Jurkat, Clone E6-1 (cell line): ENCODE results near the gene MOV10L1.
A peak's percentile ranks its signal among the peaks of the same experiment; 100 is the strongest.

Experiments
- DNase-seq: peaks from one replicate; pipeline ENCODE4 v3.0.0-alpha.2; 2011; ENCODE audit warnings: low read depth, low spot score
- H3K4me3 ChIP-seq: 2 replicates; pipeline ENCODE4 v1.5.1; 2011; ENCODE audit warnings: mild to moderate bottlenecking, low read length, control low read depth, moderate library complexity

Gene MOV10L1

DNA sequence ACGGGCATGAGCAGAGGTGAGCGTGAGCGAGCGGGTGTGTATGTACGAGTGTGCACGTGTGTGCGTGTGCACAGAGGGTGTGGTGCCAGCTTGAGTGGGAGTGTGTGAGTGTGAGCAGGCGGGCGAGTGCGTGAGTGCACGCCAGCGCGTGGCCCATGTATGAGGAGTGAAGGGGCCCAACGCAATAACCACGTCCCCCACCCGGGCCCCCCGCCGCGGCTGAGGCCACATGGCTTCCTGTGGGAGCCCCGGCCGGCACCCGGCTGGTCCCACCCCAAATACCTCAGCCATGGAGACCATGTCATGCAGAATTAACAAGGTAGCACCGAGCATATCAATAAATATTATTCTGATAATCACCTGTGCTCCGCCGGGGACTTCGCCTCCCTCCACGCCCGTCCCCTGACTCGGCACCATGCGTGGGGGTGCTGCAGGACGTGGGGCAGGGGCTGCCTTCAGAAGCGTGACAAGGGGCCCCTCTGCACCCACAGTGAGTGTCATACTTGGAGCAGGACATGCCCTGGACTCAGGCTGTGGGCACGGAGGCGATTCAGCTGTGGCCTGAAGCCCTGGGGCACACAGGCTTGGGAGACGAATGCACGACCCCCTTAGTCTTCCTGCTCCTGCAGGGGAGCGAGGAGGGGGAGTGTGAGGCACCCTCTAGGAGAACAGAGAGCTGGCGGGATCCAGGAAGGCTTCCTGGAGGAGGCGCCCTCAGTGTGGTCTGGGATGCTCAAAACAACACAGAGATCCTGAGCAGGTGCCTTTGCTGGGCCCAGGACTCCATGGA lies 90.3 kb downstream of the MOV10L1 start:
- no peak for DNase-seq
- no peak overlapping the region for H3K4me3 ChIP-seq

DNA sequence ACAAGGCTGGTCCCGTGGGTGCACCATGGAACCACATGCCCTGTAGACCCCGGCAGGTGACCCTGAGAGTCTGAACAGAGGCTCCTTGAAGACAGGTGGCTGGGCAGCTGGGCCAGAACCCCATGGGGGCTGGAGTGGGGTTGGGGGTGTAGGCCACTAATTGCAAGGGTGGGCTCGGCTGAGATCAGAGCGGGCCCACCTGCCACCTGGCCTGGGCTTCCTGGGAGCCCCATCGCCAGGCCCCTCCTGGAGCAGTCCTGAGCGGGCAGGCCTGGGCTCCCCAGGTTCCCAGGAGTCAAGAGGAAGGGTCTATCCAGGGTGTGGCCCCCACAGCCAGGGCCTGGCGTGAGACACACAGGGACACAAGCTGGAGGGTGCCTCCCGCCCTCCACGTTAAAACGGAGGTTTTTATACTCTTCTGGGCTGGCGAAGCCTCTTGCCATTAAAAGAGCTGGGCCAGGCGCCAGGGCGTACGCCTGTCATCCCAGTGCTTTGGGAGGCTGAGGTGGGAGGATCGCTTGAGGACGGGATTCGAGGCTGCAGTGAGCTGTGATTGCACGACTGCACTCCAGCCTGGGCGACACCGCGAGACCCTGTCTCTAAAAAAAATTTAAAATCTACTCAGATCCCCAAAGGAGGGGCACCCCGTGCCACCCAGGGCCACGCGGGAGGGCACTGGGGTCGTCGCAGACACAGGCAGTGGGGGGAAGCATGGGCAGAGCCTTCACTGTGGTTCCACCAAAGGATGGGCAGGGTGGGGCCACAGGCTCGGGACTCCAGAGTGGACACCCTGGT lies 91.1 kb downstream of the MOV10L1 start:
- DNase-seq = no peak
- no peak overlapping the region for H3K4me3 ChIP-seq

DNA sequence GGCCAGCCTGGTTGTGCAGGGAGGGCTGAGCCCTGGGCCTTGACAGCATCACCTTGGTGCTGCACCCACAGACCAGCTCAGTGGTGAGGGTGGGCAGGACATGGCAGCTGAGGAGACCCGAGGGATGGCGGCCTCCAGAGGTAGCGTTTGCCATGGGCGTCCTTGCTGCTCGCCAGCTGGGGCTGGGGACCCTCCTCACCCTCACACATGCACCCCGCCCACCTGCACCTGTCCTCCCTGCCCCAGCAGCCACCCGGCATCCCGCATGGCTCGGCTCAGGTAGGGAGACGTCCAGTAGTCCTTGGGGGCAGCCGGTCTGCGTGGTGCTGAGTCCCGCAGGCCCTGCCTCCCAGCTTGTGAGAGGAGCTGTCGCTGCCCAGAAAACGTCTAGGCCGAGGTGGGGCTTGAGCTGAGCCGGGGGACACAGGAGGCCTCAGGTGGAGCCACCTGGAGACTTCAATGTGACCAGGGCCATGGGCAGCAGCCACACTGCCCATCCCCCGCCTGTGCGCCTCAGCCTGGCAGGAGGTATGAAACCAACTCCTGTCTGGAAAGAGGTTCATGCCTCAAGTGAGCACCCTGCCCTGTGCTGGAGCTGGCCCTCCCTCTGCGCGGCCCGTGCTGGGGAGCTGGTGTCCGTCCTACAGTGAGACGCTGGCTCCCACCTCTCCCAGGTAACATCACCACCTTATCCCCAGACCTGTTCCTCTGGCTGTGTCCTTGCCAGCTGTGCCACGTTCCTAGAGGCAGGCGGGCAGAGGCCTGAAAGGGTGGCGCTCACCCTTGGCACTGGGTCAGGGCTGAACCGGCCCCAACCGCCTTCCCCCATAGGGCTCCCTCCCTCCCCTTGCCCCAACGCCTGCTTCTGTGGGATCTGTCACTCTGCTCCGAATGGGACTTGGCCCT lies 92.6 kb downstream of the MOV10L1 start:
- DNase-seq = no peak
- no peak overlapping the region for H3K4me3 ChIP-seq

DNA sequence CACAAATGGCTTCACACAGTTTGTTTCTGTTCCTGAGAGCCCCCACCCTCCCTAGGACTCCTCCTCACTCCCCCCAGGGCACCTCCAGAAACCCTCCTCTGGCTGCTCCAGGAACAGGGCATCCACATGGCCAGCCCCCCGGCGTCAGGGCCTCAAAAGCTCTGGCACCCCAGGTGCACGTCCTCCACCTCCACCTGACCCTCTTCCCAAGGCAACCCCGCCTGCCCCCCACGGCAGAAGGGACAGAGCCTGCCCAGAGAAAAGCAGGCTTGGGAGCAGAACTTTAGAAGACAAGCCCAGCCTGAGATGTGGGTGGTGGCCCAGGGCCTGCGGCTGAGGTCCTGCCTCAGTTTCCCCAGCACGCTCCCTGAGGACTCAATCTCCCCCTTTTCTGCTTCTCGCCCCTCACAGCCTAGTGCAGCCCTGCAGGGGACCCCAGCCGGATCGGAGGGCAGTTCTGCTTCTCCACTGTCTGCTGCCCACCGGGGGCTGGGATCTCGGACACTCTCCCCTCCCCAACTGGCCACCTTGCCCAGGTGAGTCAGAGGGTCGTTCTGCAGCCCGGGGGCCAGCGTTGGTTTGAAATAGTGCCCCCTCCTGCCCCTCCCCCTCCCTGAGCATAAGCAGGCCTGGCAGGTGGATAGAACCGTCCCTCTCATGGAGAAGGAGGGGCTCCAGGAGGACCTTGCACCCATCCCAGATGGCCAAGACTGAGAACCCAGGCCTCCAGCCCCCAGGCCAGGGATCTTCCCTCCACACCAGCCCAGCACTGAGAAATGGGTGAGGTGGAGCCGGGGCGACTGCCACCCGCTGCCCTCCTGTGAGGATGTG lies 93.5 kb downstream of the MOV10L1 start:
- DNase-seq = no peak
- no peak overlapping the region for H3K4me3 ChIP-seq

DNA sequence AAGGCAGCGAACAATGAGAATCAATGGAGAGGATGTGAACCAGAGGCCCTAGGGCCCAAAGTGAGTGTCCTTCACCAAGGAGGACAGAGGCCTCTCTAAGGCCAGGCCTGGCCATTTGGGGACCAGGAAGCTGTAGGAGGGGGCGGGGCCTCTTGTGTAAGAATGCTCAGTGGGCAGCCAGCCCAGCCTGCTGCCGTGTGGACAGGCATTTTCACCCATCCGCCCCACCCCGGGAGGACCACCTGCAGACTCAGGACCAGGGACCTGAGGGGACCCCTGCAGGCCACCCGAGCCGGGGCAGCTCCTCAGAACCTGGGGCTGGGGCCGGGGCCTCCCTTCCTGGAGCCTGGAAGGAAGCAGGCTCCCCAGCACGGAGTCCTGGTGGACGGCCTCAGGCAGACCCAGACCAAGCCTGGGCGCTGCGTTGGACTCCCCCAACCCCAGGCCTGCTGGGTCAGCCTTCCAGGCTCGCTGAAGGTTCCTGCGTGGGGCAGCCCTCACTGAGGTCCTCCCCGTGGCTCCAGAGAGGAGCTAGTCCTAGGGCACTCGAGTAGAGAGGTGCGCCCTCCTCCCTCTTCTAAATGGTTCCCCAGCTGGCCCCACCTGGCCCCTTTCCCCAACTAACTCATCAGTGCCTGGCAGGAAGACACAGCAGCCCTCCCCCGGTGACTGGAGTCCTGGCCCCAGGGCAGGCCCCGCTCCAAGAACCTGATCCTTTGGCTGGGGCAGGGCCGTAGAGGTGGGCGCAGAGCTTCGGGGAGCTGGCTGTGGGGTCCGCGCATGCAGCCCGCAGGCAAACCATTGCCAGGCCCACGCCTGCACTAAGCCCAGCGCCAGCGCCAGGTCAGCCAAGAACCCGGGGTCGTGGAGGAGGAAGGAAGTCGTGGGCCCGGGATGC lies 94.4 kb downstream of the MOV10L1 start:
- H3K4me3 ChIP-seq = no peak overlapping the region
- no peak for DNase-seq

DNA sequence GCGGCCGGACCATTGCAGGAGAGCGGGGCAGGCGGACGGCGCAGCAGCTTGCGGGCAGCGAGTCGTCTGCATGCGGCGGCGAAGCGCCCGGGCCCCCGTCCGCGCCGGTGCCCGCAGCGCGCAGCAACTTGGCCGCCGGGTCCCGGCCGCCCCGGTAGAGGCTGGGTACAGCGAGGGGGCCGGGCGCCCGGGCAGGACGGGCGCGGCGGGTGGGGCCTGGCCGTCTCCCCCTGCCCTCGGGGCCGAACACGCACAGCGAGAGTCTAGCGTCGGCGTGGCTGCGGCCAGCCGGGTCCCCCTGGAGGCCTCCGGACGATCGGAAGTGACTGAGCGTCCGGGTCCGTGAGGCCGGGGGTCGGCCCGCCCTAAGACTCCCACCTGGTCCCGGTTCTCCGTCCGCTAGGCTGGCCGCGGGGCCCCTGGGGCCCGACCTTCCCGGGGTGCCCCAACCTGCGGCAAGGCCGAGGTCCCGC lies 95.1 kb downstream of the MOV10L1 start:
- DNase-seq = no peak

DNA sequence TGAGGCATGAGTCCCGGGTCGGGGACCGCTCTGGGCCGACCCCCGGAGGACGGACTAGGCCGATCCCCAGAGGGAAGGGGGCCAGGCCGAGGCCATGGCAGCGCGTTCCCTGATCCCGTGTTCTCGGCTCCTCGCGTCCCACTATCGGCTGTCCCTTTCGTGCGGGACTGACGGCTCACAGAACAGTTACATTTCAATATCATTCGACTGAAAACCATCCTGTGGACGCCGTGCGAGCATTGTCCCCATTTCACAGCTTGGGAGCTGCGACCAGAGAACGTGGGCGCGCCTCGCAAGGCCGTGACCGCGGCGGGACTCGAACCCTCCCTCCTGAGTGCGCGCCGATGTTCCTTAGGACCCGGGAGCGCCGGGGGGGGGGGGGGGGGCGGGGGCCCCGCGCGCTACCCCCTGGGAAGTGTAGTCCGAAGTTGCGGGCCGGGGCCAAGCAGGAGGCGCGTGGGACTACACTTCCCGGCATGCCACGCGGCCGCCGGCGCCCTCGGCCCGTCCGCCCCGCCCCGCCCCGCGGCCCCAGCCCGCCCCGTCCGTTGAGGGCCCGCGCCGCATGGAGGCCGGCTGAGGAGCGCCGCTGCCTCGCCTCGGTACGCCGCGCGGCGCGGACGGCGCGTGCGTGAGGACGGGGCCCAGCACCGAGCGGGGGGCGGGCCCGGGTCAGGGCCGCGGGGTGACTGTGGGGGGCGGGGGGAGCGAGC lies 95.7 kb downstream of the MOV10L1 start, which contains the start of gene TRABD:
Gene TRABD, plus strand, starts transcription at position 539 of the 713 bp plus-strand sequence. CDS start 7,148 bp downstream, outside the sequence.
- peak; percentile 76 for DNase-seq
- H3K4me3 ChIP-seq = peak within 1 kb of the TSS; percentile 75

More for the DNA sequence above, 95.1 kb downstream of the MOV10L1 start:
- no peak overlapping the region; the same call in 1 of the 2 replicates for H3K4me3 ChIP-seq

DNA sequence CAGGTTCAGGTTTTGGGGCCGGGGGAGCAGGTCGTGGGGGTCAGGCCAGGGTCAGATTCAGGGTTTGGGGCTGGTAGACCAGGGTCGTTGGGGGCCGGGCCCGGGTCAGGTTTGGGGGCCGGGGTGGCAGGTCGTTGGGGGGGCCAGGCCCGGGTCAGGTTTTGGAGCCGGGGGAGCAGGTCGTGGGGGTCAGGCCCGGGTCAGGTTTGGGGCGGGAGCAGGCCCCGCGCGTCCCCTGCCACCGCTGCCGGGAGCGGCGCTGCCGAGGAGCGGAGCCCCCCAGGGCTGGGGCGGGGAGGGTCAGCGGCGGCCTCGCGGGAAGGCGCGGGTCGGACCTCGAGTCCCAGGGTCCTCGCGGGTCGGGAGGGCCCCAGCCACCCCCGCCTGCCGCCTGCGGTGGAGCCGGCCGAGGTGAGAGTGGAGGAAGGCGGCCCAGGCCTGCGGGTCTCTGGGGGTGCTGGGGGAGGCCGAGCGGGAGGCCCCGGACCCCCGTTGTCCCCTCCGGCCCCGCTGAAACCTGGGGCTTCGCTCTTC lies 96.4 kb downstream of the MOV10L1 start:
- H3K4me3 ChIP-seq = peak overlapping the region; percentile 75

DNA sequence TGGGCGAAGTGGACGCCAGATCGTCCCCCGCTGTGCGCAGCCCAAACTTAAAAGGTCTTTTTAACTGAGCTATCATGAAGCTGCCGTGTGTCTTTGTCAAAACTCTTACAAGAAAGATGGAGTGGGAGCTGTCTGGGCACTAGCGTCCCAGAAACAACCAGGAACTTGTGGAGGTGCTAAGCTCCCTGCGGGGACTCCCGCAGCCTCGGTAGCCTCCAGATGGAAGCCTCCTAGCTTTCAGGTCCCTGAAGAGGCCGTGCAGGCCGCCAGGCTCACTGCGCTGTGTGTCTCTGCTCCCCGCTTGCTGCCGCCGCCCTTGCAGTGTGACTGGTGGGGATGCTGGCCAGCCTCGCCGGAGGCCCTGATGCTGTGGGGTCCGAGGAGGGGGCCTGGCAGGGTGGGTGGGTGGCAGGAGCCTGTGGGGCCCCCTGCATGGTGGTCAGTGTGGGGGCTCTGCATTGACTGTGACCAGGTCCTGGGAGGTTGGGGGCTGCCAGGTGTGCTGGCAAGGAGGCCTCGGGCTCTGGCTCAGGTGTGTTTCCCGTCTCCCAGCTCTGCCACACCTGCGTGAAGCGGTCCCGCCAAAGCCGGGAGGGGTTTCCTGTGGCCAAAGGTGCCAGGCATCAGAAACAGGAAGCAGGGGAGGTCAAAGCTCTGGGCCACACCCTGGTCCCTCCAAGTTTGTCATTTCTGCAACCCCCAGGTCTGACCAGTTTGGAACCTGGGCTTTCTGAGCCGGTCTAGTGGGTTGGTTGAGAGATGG lies 97.1 kb downstream of the MOV10L1 start:
- DNase-seq = no peak
- H3K4me3 ChIP-seq = peak overlapping the region; percentile 75

More for the DNA sequence above, 96.4 kb downstream of the MOV10L1 start:
- DNase-seq = no peak

DNA sequence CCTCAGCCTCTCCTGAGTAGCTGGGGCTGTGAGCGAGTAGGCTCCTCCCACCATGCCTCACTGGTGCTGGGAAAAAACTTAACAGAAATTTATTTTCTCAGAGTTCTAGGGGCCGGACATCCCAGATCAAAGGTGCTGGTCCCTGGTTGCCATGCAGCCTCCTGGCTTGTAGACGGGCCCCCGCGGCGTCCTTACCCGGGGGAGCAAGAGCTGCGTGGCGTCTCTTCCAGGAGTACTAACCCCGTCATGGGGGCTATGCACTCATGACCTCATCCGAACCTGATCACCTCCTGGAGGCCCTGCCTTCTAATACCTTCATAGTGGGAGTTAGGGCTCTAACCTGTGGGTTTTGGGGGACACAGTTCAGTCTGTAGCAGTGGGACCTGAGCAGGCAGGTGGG lies 98.5 kb downstream of the MOV10L1 start:
- DNase-seq = no peak
- no peak overlapping the region for H3K4me3 ChIP-seq

DNA sequence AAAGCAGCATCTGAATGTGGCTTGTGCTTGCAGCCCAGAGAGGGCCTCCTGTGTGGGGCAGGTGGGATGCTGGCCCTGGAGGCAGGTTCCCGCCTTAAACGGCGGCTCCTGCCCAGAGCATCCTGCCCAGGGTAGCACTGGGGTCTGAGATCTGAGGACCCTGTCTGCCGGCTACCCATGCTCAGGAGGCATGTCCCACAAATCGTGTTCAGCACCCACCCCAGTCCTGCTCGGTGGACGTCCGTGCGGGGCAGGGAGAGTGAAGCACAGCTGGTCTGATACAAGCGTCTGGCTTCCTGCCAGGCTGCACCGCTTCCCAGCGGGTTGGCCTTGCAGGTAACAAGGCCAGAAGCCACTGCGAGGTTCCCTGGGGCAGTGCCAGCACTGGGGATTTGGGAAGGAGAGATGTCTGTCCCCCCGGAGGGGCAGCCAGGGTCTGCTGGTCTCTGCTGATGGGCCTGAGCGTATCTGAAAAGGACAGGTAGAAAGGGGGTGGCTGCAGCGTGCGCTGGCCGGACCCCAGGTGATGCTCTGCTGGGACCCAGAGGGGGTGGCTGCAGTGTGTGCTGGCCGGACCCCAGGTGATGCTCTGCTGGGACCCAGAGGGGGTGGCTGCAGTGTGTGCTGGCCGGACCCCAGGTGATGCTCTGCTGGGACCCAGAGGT lies 99.5 kb downstream of the MOV10L1 start:
- DNase-seq = no peak
- no peak overlapping the region for H3K4me3 ChIP-seq

DNA sequence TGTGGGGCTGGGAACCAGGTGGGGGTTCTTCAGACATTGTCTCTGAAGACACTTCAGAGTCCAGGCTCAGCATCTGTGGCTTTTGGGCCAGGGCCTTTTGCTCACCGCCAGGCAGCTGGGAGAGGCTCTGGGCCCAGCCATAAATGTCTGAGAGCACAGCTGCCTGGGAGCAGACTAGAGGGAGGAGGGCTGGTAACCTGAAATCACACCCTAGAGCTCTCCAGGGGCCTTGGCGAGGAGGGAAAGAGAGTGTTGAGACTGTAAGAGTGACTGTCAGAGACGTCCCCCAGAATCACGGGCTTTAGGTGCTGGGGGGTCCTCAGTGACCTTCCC lies 100.0 kb downstream of the MOV10L1 start:
- DNase-seq = no peak
- peak overlapping the region; percentile 75 for H3K4me3 ChIP-seq

DNA sequence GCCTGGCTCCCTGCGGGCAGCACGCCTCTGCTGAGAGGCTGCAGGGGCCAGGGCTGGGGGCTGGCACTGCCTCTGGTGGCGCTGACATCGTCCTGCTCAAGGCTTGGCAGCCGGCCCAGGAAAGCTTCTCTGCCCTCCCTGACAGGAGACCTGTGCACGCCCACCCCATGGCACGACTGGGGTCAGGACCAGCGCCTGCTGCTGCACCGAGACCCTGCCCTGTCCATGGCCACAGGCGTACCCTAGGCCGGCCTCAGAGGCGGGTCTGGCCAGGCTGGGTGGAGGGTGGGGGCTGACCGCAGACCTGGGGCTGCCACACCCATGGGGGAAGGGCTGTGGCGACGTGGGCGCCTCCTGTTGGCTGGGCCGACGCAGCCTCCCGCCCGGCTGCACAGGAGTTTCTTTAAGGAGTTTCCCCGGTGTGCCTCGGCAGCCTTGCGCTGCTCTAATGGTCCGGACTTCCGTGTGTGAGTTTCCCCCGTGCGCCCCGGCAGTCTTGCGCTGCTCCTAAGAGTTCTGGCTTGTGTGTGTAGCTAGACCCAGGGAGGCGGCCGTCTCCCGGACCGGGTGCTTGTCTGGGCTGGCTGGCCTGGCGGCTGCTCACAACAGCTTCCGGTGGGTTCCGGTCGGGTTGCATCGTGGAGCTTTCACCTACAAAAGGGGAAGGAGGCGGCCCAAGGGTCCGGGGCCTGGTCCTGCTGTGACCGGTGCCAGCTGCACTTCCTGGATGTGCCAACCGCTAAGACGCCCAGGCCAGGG lies 100.6 kb downstream of the MOV10L1 start:
- DNase-seq = peak; percentile 76

DNA sequence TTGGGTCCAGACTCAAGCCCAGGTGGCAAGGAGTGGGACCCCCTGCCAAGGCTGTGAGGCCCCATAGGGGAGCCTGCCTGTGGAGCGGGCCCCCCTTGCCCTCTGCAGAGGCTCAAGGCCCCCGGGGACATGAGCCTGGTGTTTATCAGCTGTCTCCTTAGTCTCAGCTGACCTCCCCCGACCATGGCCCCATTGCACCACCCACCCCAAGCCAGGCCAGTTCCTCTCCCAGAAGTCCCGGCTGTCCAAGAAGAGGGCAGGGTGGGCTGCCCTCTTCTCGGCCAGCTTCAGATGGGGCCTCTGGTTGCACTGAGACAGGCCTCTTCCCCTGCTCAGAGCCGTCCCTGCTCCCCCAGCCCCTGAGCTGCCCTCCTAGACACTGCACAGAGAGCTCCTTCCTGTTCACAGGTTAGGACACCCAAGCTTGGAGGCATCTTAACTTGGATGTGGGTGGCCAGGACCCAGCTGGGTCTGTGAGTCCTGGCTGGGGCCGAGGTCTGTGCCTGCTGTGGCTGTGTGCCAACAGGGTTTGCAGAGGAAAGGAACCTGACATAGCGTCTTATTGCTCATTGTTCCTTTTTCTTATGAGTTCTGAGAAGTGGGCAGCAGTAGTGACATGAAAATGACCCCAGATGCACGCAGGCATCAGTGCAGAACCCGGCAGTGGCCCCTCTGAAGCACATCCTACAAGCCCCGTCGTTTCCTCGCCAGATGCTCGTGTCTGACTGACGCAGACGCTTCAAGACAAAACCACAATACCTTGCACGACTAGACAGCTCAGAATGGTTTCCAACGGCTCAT lies 101.3 kb downstream of the MOV10L1 start:
- DNase-seq = peak; percentile 92
- peak overlapping the region; percentile 75 for H3K4me3 ChIP-seq

More for the DNA sequence above, 100.6 kb downstream of the MOV10L1 start:
- H3K4me3 ChIP-seq = peak overlapping the region; percentile 75
